GM12878 (cell line): ENCODE results near the gene SRMS. TPM values are rescaled to one million over a fixed set of nuclear protein-coding genes. Genes with fewer than 3 reads are reported as not detected.
A peak's percentile ranks its signal among the peaks of the same experiment; 100 is the strongest.

Experiments used
- ATAC-seq: fragments of 200-7000 bp; cut with Tn5 transposase; 3 replicates; pipeline ENCODE4 v1.9.1; 2020; ENCODE audit warnings: mild to moderate bottlenecking, moderate library complexity
- BruUV-seq: library from RNA; stranded (reverse); fragments of 400-500 nt; replicated peaks from 2 replicates; lab custom pipeline; 2021; lab: Mats Ljungman, UMichigan
- CTCF ChIA-PET: fragments of 300-600 bp; sonication (Branson Sonifier 250); formaldehyde crosslinking; extraction: SDS; loops from one replicate; lab custom pipeline; 2021; ENCODE audit warnings: inconsistent platforms; lab: Yijun Ruan, JAX
- POLR2A ChIA-PET: fragments of 350-600 bp; formaldehyde crosslinking; extraction: SDS; loops from one replicate; lab custom pipeline; 2021; ENCODE audit warnings: inconsistent platforms; lab: Charles Lee
- RAD21 ChIA-PET: fragments of 300-600 bp; sonication (Branson Sonifier 250); formaldehyde crosslinking; loops from one replicate; lab custom pipeline; 2023; ENCODE audit warnings: antibody characterized with exemption; ENCODE audit not compliant: unreplicated experiment; lab: Charles Lee
- SMC1A ChIA-PET: fragments of 300-600 bp; sonication (Branson Sonifier 250); formaldehyde crosslinking; loops from one replicate; lab custom pipeline; 2023; ENCODE audit not compliant: unreplicated experiment, uncharacterized antibody; lab: Charles Lee
- DNase-seq: peaks from one replicate; pipeline ENCODE4 v3.0.0-alpha.2; 2011; ENCODE audit warnings: low read depth, low spot score
- FAIRE-seq: peaks from 3 replicates; lab custom pipeline; 2011; peaks lifted over from hg19 to GRCh38; lab: Jason Lieb, UNC
- H2AFZ ChIP-seq: 2 replicates; pipeline ENCODE4 v1.6.0; 2011; ENCODE audit warnings: low read depth, low read length, control low read depth; ENCODE audit not compliant: control insufficient read depth
- H3K27ac ChIP-seq: 2 replicates; pipeline ENCODE4 v1.5.1; 2011; ENCODE audit warnings: control low read depth; ENCODE audit not compliant: control insufficient read depth, insufficient read depth
- H3K27me3 ChIP-seq, 2 experiments: replicated peaks in 1 of 2; 2 replicates each; pipeline versions ENCODE4 v1.6.0 to v1.6.1; 2011; ENCODE audit warnings: low read length in 1 of 2; ENCODE audit not compliant: control insufficient read depth in 2 of 2, insufficient read depth in 2 of 2
- H3K36me3 ChIP-seq, 2 experiments: 2 replicates each; pipeline ENCODE4 v1.5.1; 2011; ENCODE audit warnings: low read length in 1 of 2; ENCODE audit not compliant: control insufficient read depth in 2 of 2, insufficient read depth in 2 of 2
- H3K4me1 ChIP-seq: 2 replicates; pipeline ENCODE4 v1.6.1; 2011; ENCODE audit warnings: mild to moderate bottlenecking, low read length, moderate library complexity, mixed read lengths; ENCODE audit not compliant: control insufficient read depth, insufficient read depth
- H3K4me2 ChIP-seq: 2 replicates; pipeline ENCODE4 v1.6.0; 2011; ENCODE audit warnings: control low read depth; ENCODE audit not compliant: control insufficient read depth, insufficient read depth
- H3K4me3 ChIP-seq: fragments of 200-600 bp; sonication (generic); 2 replicates; pipeline ENCODE4 v1.5.1; 2016
- H3K79me2 ChIP-seq: 2 replicates; pipeline ENCODE4 v1.6.0; 2011; ENCODE audit warnings: low read length; ENCODE audit not compliant: control insufficient read depth, insufficient read depth
- H3K9ac ChIP-seq: 2 replicates; pipeline ENCODE4 v1.8.0; 2011; ENCODE audit warnings: low read length, control low read depth, mixed read lengths; ENCODE audit not compliant: control insufficient read depth, insufficient read depth
- H3K9me3 ChIP-seq: replicated peaks from 3 replicates; pipeline ENCODE4 v1.5.1; 2011; ENCODE audit warnings: mild to moderate bottlenecking, low read length; ENCODE audit not compliant: control insufficient read depth, insufficient read depth
- H4K20me1 ChIP-seq: 2 replicates; pipeline ENCODE4 v1.6.0; 2011; ENCODE audit not compliant: control insufficient read depth, insufficient read depth
- BACH1 ChIP-seq: fragments of 450-650 bp; IDR thresholded peaks from 2 replicates; pipeline ENCODE4 v1.6.1; 2017; ENCODE audit warnings: mild to moderate bottlenecking, borderline replicate concordance
- ESRRA ChIP-seq: IDR thresholded peaks from 2 replicates; pipeline ENCODE4 v1.6.1; 2012; ENCODE audit warnings: mild to moderate bottlenecking, low read length, improper control_type of control experiment
- MEF2A ChIP-seq: IDR thresholded peaks from 2 replicates; pipeline ENCODE4 v1.6.1; 2011; ENCODE audit warnings: low read depth, mild to moderate bottlenecking, low read length, moderate library complexity; ENCODE audit not compliant: insufficient read depth
- POLR2A ChIP-seq: IDR thresholded peaks from 2 replicates; pipeline ENCODE4 v1.6.1; 2011; ENCODE audit warnings: low read depth, mild to moderate bottlenecking, low read length
- SIN3A ChIP-seq: IDR thresholded peaks from 2 replicates; pipeline ENCODE4 v1.6.1; 2012; ENCODE audit warnings: low read depth, low read length, improper control_type of control experiment
- SIX5 ChIP-seq: IDR thresholded peaks from 2 replicates; pipeline ENCODE4 v1.6.1; 2011; ENCODE audit warnings: mild to moderate bottlenecking, low read depth, low read length, moderate library complexity; ENCODE audit not compliant: severe bottlenecking
- ZBTB11 ChIP-seq: fragments of 450-650 bp; formaldehyde crosslinking; IDR thresholded peaks from 2 replicates; pipeline ENCODE4 v1.5.0; 2022; ENCODE audit warnings: mild to moderate bottlenecking, missing genetic modification characterization
- WGBS: methylation state at CpG from one replicate; pipeline ENCODE4 v1.1.6; 2016; ENCODE audit warnings: low lambda C conversion rate; ENCODE audit not compliant: insufficient replicate concordance, insufficient coverage; ENCODE audit errors: missing lambda C conversion rate; 5-methylcytosine and 5-hydroxymethylcytosine counted together
- in situ Hi-C: fragments of 300-500 bp; cut with MboI; formaldehyde crosslinking; loops from 9 replicates; pipeline ENCODE4 v1.14.3; 2018; ENCODE audit warnings: mixed read lengths
- intact Hi-C: fragments of 100-400 bp; cut with micrococcal nuclease; formaldehyde crosslinking; loops from one replicate; pipeline ENCODE4 v1.14.2; 2022; ENCODE audit not compliant: unreplicated experiment
- polyA plus RNA-seq, 11 experiments: library from polyadenylated mRNA; depleted of rRNA in 4 of 11; unstranded in 6 of 11; stranded (reverse) in 5 of 11; fragments of >200 nt; fragmentation: Nextera tagmentation in 4 of 11; fragmentation: Illumina TruSeq in 1 of 11; extraction: Ambion mirVana in 4 of 11; extraction: Trizol in 1 of 11; gene quantifications; 1 replicate in 1 of 11; 2 replicates in 10 of 11; pipeline versions ENCODE4 v1.2.1 to v1.2.3, GENCODE V29; 2011 to 2016; ENCODE audit warnings: inconsistent platforms in 2 of 11, missing spikeins in 2 of 11, low read depth in 1 of 11
- total RNA-seq, 4 experiments: library from RNA; depleted of rRNA in 3 of 4; stranded (reverse); fragments of >200 nt in 3 of 4; fragmentation: Illumina TruSeq in 1 of 4; extraction: Trizol in 1 of 4; gene quantifications; 2 replicates each; pipeline versions ENCODE4 v1.2.1 to v1.2.3, GENCODE V29; 2013 to 2021

SRMS gene
- total and polyA plus RNA-seq, 10 of the 15 experiments (the other 5 are each of a cell fraction or from before 2014, with no cell fraction given): not detected

DNA sequence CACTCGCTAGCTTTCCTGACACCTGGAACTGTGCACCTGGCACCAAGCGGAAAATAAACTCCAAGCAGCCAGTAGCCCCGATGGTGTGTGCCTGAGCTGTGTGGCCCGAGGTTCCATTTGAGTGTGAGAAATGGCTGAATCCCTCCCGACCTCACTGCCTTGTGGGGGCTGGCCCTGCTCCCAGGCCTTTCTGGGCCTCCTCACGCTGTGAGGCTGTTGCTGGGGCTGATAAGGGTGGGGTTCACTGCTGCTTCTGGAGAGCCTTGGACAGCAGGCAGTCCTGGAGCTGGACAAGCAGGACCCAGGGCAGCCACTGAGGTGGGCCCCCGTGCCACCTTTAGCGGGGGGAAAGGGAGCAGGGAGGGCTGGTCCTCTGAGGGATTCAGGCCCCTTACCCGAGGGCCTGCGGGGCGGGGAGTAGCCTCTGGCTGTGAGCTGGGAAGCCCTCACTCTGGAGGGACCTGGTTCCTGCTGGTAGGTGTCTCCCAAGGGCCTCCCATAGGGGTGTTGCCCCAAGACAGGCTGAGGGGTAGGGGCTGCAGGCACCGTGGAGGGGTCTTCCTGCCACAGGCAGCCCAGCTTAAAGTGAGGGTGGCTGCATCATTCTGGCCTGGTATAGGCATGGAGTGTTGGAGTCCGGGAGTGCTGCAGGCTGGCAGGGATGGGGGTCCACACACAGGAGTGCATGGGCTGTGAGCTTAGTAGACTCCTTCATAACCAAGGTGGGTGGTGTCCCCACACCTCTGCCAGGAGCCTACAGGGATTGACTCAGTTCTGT lies 25.3 kb downstream of the SRMS start:
- 88% methylated on average over 13 of the region's 13 CpGs for WGBS
- Histone ChIP-seq H3K36me3 (peaks cover 0 to 2% of the 10 kb centered on the region in 2 experiments; a peak in 1 of 4 replicates), H3K4me2 (peak overlapping the region; percentile 42; the same call in 1 of the 2 replicates), H3K79me2 (peaks cover 8% of the 10 kb centered on the region), H3K27me3 (no peaks in the 10 kb centered on the region), H3K4me1 (peaks cover 4% of the 10 kb centered on the region), H3K27ac (no peak overlapping the region), H3K4me3 (no peak overlapping the region), H2AFZ (no peak overlapping the region), H3K9me3 (peaks cover 4% of the 10 kb centered on the region; the same call in 2 of the 3 replicates), H4K20me1 (no peaks in the 10 kb centered on the region), H3K9ac (no peak overlapping the region)
- DNase-seq (no peak), ATAC-seq (no peak), FAIRE-seq (no peak)
- ChIA-PET RAD21 (interaction anchor here (2.4 kb wide), 1 partner anchor 15 kb away, joined by 20 read pairs; the partner anchor contains the start of gene PTK6), SMC1A (no interaction called here), CTCF (interaction anchor here (1.2 to 2.1 kb wide), 2 partner anchors 15 to 516 kb away, joined by 3 to 10 read pairs; partner anchors contain the start of gene PTK6), POLR2A (interaction anchor here (1.1 to 3.8 kb wide), 3 partner anchors 15 to 217 kb away, joined by 3 to 33 read pairs (median 3); partner anchors contain the start of genes HELZ2 and PTK6)
- intact Hi-C loops: no loop called here
- in situ Hi-C loops: no loop called here
- BruUV-seq: no TSS peak
- TF ChIP-seq BACH1 (peak; percentile 51; the same call in 1 of the 2 replicates), MEF2A (no peak), SIX5 (no peak), SIN3A (no peak), ESRRA (no peak), POLR2A (peak; percentile 68), ZBTB11 (no peak)
